GM23338 (cell line): ENCODE measurements around the gene IL6R. TPM values are rescaled to one million over a fixed set of nuclear protein-coding genes. Genes with fewer than 3 reads are reported as not detected.
A peak's percentile ranks its signal among the peaks of the same experiment; 100 is the strongest.

ENCODE experiments used
- ATAC-seq: fragments of 200-7000 bp; cut with Tn5 transposase; 3 replicates; pipeline ENCODE4 v1.9.1; 2020
- DNase-seq: peaks from one replicate; pipeline ENCODE4 v3.0.0-alpha.2; 2015; ENCODE audit warnings: low spot score
- H2AFZ ChIP-seq: fragments of 200-600 bp; sonication (generic); 2 replicates; pipeline ENCODE4 v1.8.0; 2016; ENCODE audit warnings: antibody characterized with exemption, mild to moderate bottlenecking, moderate library complexity
- H3F3A ChIP-seq: fragments of 200-600 bp; sonication (generic); replicated peaks from 2 replicates; pipeline ENCODE4 v1.8.0; 2017; ENCODE audit warnings: antibody characterized with exemption, mixed run types, low read depth
- H3K27ac ChIP-seq: fragments of 200-600 bp; sonication (generic); 2 replicates; pipeline ENCODE4 v1.6.1; 2016; ENCODE audit warnings: low read depth
- H3K27me3 ChIP-seq: fragments of 200-600 bp; sonication (generic); 2 replicates; pipeline ENCODE4 v1.8.0; 2016; ENCODE audit warnings: mild to moderate bottlenecking, mixed run types, moderate library complexity; ENCODE audit not compliant: insufficient read depth
- H3K36me3 ChIP-seq: fragments of 200-600 bp; sonication (generic); 2 replicates; pipeline ENCODE4 v1.8.0; 2016; ENCODE audit warnings: mild to moderate bottlenecking; ENCODE audit not compliant: insufficient read depth
- H3K4me1 ChIP-seq: fragments of 200-600 bp; sonication (generic); 2 replicates; pipeline ENCODE4 v1.8.0; 2016; ENCODE audit warnings: mild to moderate bottlenecking, moderate library complexity; ENCODE audit not compliant: insufficient read depth
- H3K4me2 ChIP-seq: fragments of 200-600 bp; sonication (generic); 2 replicates; pipeline ENCODE4 v1.7.1; 2017; ENCODE audit warnings: mixed run types
- H3K4me3 ChIP-seq: fragments of 200-600 bp; sonication (generic); 2 replicates; pipeline ENCODE4 v1.6.1; 2016; ENCODE audit warnings: mixed run types
- H3K79me2 ChIP-seq: fragments of 200-600 bp; sonication (generic); replicated peaks from 2 replicates; pipeline ENCODE4 v1.8.0; 2017; ENCODE audit warnings: mild to moderate bottlenecking; ENCODE audit not compliant: insufficient read depth
- H3K9me2 ChIP-seq: fragments of 200-600 bp; sonication (generic); 2 replicates; pipeline ENCODE4 v1.8.0; 2017; ENCODE audit not compliant: insufficient read depth
- H4K20me1 ChIP-seq: fragments of 200-600 bp; sonication (generic); replicated peaks from 2 replicates; pipeline ENCODE4 v1.8.0; 2017; ENCODE audit warnings: mild to moderate bottlenecking; ENCODE audit not compliant: insufficient read depth
- H3K27ac Mint-ChIP-seq: 2 replicates; pipeline ENCODE4 v1.8.0; 2020; ENCODE audit warnings: inconsistent platforms, mild to moderate bottlenecking, moderate library complexity, mixed read lengths
- H3K27me3 Mint-ChIP-seq: 3 replicates; pipeline ENCODE4 v1.8.0; 2022; ENCODE audit warnings: low read depth, mild to moderate bottlenecking, moderate library complexity, mixed read lengths, inconsistent platforms; ENCODE audit not compliant: insufficient read depth, poor library complexity
- H3K36me3 Mint-ChIP-seq: 3 replicates; pipeline ENCODE4 v1.8.0; 2021; ENCODE audit warnings: low read depth, mild to moderate bottlenecking, inconsistent platforms, moderate library complexity, mixed read lengths
- H3K4me1 Mint-ChIP-seq: 3 replicates; pipeline ENCODE4 v1.8.0; 2020; ENCODE audit warnings: mild to moderate bottlenecking, inconsistent platforms, mixed read lengths
- H3K4me3 Mint-ChIP-seq: 3 replicates; pipeline ENCODE4 v1.8.0; 2021; ENCODE audit warnings: moderate library complexity, mild to moderate bottlenecking, inconsistent platforms, mixed read lengths
- H3K9me3 Mint-ChIP-seq: 3 replicates; pipeline ENCODE4 v1.8.0; 2020; ENCODE audit warnings: moderate library complexity, mild to moderate bottlenecking, inconsistent platforms, mixed read lengths
- CREB1 ChIP-seq: fragments of 250-450 bp; sonication (Bioruptor Pico); IDR thresholded peaks from 2 replicates; pipeline ENCODE4 v1.5.0; 2020; ENCODE audit warnings: low read depth, mild to moderate bottlenecking, moderate library complexity
- CTCF ChIP-seq, 2 experiments: fragments of 200-600 bp in 1 of 2; sonication (generic) in 1 of 2; conservative IDR thresholded peaks; 2 replicates each; pipeline versions ENCODE4 v1.5.1 to v1.6.1; 2016 to 2017; ENCODE audit warnings: antibody characterized with exemption in 2 of 2, low read depth in 2 of 2, mild to moderate bottlenecking in 2 of 2, moderate library complexity in 1 of 2
- ETS1 ChIP-seq: IDR thresholded peaks from 2 replicates; pipeline ENCODE4 v1.6.1; 2016; ENCODE audit warnings: antibody characterized with exemption
- EZH2 ChIP-seq: fragments of 200-600 bp; sonication (generic); IDR thresholded peaks from one replicate; pipeline ENCODE4 v1.8.0; 2017; ENCODE audit warnings: antibody characterized with exemption, mild to moderate bottlenecking, low read depth; ENCODE audit not compliant: unreplicated experiment
- EZH2phosphoT487 ChIP-seq: fragments of 200-600 bp; sonication (generic); IDR thresholded peaks from one replicate; pipeline ENCODE4 v1.8.1; 2018; ENCODE audit warnings: antibody characterized with exemption; ENCODE audit not compliant: unreplicated experiment
- JUNB ChIP-seq: IDR thresholded peaks from one replicate; pipeline ENCODE4 v1.6.1; 2016; ENCODE audit warnings: antibody characterized with exemption; ENCODE audit not compliant: unreplicated experiment
- NANOG ChIP-seq: IDR thresholded peaks from 2 replicates; pipeline ENCODE4 v1.6.1; 2016; ENCODE audit warnings: antibody characterized with exemption, borderline replicate concordance
- POLR2AphosphoS5 ChIP-seq: IDR thresholded peaks from 2 replicates; pipeline ENCODE4 v1.6.1; 2016; ENCODE audit warnings: antibody characterized with exemption, low read depth
- REST ChIP-seq: IDR thresholded peaks from one replicate; pipeline ENCODE4 v1.6.1; 2018; ENCODE audit warnings: antibody characterized with exemption; ENCODE audit not compliant: unreplicated experiment
- STAT1 ChIP-seq: IDR thresholded peaks from one replicate; pipeline ENCODE4 v1.6.1; 2016; ENCODE audit warnings: antibody characterized with exemption; ENCODE audit not compliant: unreplicated experiment
- ZNF114 ChIP-seq: fragments of 250-450 bp; sonication (Bioruptor Pico); IDR thresholded peaks from 2 replicates; pipeline ENCODE4 v1.5.0; 2020; ENCODE audit warnings: mild to moderate bottlenecking, moderate library complexity
- polyA plus RNA-seq: library from polyadenylated mRNA; unstranded; fragments of >200 nt; fragmentation: Nextera tagmentation; extraction: Ambion mirVana; gene quantifications from 2 replicates; pipeline ENCODE4 v1.2.1, GENCODE V29; 2016
- total RNA-seq: library from RNA; depleted of rRNA; stranded (reverse); fragments of >200 nt; shearing (Covaris generic); gene quantifications from 2 replicates; pipeline ENCODE4 v1.2.3, GENCODE V29; 2014

Gene IL6R
- total and polyA plus RNA-seq, 2 experiments from 2014 or later = 1.0 to 13.8 TPM

- H3K4me1 ChIP-seq = peaks cover 23% of the 10 kb centered on the region
- no peaks in the 10 kb centered on the region for H4K20me1 ChIP-seq
- H3K9me3 Mint-ChIP-seq = no peaks in the 10 kb centered on the region
- ATAC-seq = no peak
- H3K27me3 Mint-ChIP-seq = peaks cover 49% of the 10 kb centered on the region
- H3K4me2 ChIP-seq = peak overlapping the region; percentile 87
- H3K27ac Mint-ChIP-seq = no peak overlapping the region
- no peaks in the 10 kb centered on the region for H3K79me2 ChIP-seq
- H3K27ac ChIP-seq = no peak overlapping the region
- no peaks in the 10 kb centered on the region for H3K36me3 ChIP-seq
- H2AFZ ChIP-seq = peak overlapping the region; percentile 96; the same call in 1 of the 2 replicates
- H3K4me1 Mint-ChIP-seq = peaks cover 26% of the 10 kb centered on the region
- DNase-seq = no peak
- H3K27me3 ChIP-seq = peaks cover 42% of the 10 kb centered on the region
- 0 out of 2 replicates have a peak, but pooled peaks cover 6% of the 10 kb centered on the region for H3F3A ChIP-seq
- peak overlapping the region; percentile 70; the same call in 1 of the 2 replicates for H3K4me3 ChIP-seq
- H3K36me3 Mint-ChIP-seq = no peaks in the 10 kb centered on the region; the same call in 2 of the 3 replicates
- peak overlapping the region; percentile 76 for H3K4me3 Mint-ChIP-seq
- no peaks in the 10 kb centered on the region for H3K9me2 ChIP-seq
- no peak for TF ChIP-seq EZH2
- TF ChIP-seq CTCF (conservative IDR thresholded peaks at IDR 0.05; ENCODE audit: low read depth in 2 of 2) = no peak
- no peak for TF ChIP-seq POLR2AphosphoS5
- TF ChIP-seq STAT1 = no peak
- no peak for TF ChIP-seq ZNF114 (CRISPR knock-in tag)
These were observed 1.4 kb downstream of the IL6R start for GRCh38 chr1:154406572-154406879.

GRCh38 chr1:154406886-154407197 lies 1.7 kb downstream of the IL6R start:
- Histone ChIP-seq H3K27ac (no peak overlapping the region), H3K27me3 (peaks cover 42% of the 10 kb centered on the region), H2AFZ (no peak overlapping the region), H3K36me3 (no peaks in the 10 kb centered on the region), H3K4me2 (no peak overlapping the region), H3K79me2 (no peaks in the 10 kb centered on the region), H4K20me1 (no peaks in the 10 kb centered on the region), H3K4me1 (peaks cover 25% of the 10 kb centered on the region), H3K4me3 (no peak overlapping the region), H3F3A (0 out of 2 replicates have a peak, but pooled peaks cover 6% of the 10 kb centered on the region), H3K9me2 (no peaks in the 10 kb centered on the region)
- Mint-ChIP-seq H3K36me3 (no peaks in the 10 kb centered on the region; the same call in 2 of the 3 replicates), H3K27me3 (peaks cover 49% of the 10 kb centered on the region), H3K9me3 (no peaks in the 10 kb centered on the region), H3K4me3 (peak overlapping the region; percentile 76; the same call in 1 of the 3 replicates), H3K27ac (no peak overlapping the region), H3K4me1 (peaks cover 26% of the 10 kb centered on the region)
- no peak for ATAC-seq
- no peak for DNase-seq
- no peak for TF ChIP-seq CTCF (conservative IDR thresholded peaks at IDR 0.05; ENCODE audit: low read depth in 2 of 2)
- TF ChIP-seq NANOG = no peak
- TF ChIP-seq JUNB = no peak
- no peak for TF ChIP-seq EZH2
- no peak for TF ChIP-seq ZNF114 (CRISPR knock-in tag)
- no peak for TF ChIP-seq REST
- no peak for TF ChIP-seq EZH2phosphoT487
- TF ChIP-seq CREB1 (CRISPR knock-in tag) = no peak
- no peak for TF ChIP-seq STAT1
- no peak for TF ChIP-seq ETS1
